GM12891 (cell line): ENCODE measurements around the gene FCRLB.
"Not testable (repeated sequence)": the region's sequence is repeated elsewhere in the genome, so short reads cannot be mapped to it uniquely, and the experiment has no call there.

Source experiments
- PAX5 ChIP-seq: IDR thresholded peaks from 2 replicates; pipeline ENCODE4 v1.6.1; 2011; ENCODE audit warnings: low read length, moderate library complexity, mild to moderate bottlenecking; ENCODE audit not compliant: insufficient read depth, severe bottlenecking
- POLR2A ChIP-seq: IDR thresholded peaks from 2 replicates; pipeline ENCODE4 v1.6.1; 2011; ENCODE audit warnings: low read depth, low read length, control low read depth
- POLR2AphosphoS5 ChIP-seq: IDR thresholded peaks from 2 replicates; pipeline ENCODE4 v1.6.1; 2011; ENCODE audit warnings: low read depth, low read length, control low read depth
- POU2F2 ChIP-seq: IDR thresholded peaks from 2 replicates; pipeline ENCODE4 v1.6.1; 2011; ENCODE audit warnings: low read depth, mild to moderate bottlenecking, control low read depth, low read length, moderate library complexity
- SPI1 ChIP-seq: IDR thresholded peaks from 2 replicates; pipeline ENCODE4 v1.6.1; 2011; ENCODE audit warnings: low read depth, low read length, control low read depth
- TAF1 ChIP-seq: IDR thresholded peaks from 2 replicates; pipeline ENCODE4 v1.6.1; 2011; ENCODE audit warnings: low read depth, low read length, control low read depth

- not testable (repeated sequence) for TF ChIP-seq SPI1, POLR2A, POLR2AphosphoS5, PAX5, TAF1, POU2F2
Measured at GRCh38 chr1:161698302-161698701, 23.0 kb upstream of the FCRLB start.
